ENCODE measurements around the gene MACF1.

MACF1 gene

DNA sequence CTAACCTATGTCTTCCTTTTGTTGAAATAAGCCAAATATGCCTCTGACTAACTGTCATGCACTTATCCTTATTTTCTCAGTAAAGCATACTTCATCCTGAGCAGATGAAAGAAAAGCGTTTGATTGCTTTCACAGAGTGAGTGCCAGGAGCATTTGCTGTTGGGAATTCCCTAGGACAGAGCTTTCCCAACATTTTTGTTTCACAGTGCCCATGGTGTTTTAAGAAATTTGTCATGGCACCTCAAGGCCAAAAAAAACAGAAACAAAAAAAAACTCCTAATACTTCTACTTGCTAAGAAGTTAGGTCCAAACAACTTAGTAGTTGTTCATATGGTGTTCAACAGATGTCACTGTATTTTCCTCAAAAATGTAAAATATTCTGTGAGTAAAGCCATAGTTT is 166.1 kb downstream of the MACF1 start:
- H3K27me3 ChIP-seq (ENCODE audit: control insufficient read depth, insufficient read depth, low read length) = no peaks in the 10 kb centered on the region
- no peak overlapping the region for H3K9ac ChIP-seq (ENCODE audit: low read length)
- peak overlapping the region; percentile 80 for H3K27ac ChIP-seq (ENCODE audit: low read depth, low read length)
- H3K4me3 ChIP-seq (ENCODE audit: low read length) = no peak overlapping the region
- peaks cover 7% of the 10 kb centered on the region for H3K4me1 ChIP-seq (ENCODE audit: control insufficient read depth, insufficient read depth, low read length)
- peaks cover 19% of the 10 kb centered on the region for H3K36me3 ChIP-seq (ENCODE audit: control insufficient read depth, insufficient read depth, low read length)

DNA sequence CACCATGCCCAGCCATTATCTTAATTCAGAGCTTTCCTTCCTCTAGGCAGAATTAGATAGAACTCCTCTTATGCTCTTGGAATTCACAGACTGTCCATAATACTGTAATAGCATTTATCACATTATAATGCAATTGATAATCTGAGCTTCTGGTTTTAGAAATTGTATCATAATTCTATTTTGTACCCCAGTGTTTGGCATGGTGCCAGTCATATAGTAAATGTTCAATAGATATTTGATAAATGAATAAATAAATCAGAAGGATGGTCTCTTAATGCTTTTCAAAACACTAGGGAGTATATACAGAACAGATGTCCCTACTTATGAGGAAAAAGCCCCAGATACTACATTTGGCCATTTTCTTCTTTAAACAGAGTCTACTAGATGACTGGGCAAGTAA is 167.6 kb downstream of the MACF1 start:
- Histone ChIP-seq H3K27ac (ENCODE audit: low read depth, low read length) (no peak overlapping the region), H3K9ac (ENCODE audit: low read length) (no peak overlapping the region), H3K36me3 (ENCODE audit: control insufficient read depth, insufficient read depth, low read length) (peaks cover 19% of the 10 kb centered on the region), H3K4me3 (ENCODE audit: low read length) (no peak overlapping the region), H3K27me3 (ENCODE audit: control insufficient read depth, insufficient read depth, low read length) (no peaks in the 10 kb centered on the region), H3K4me1 (ENCODE audit: control insufficient read depth, insufficient read depth, low read length) (peaks cover 7% of the 10 kb centered on the region)

DNA sequence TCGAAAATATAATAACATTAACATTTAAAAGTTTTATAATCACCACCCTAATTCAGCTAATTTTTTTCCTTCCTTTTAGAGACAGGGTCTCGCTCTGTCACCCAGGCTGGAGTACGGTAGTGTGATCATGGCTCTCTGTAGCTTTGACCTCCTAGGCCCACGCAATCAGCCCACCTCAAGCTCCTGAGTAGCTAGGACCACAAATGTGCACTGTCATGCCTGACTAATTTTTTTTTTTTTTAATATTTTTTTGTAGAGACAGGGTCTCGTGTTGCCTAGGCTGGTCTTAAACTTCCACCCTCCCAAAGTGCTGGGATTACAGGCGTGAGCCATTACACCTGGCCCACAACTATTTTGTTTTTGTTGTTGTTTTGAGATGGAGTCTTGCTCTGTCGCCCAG is 172.2 kb downstream of the MACF1 start:
- Histone ChIP-seq H3K4me1 (ENCODE audit: control insufficient read depth, insufficient read depth, low read length) (no peaks in the 10 kb centered on the region), H3K9ac (ENCODE audit: low read length) (no peak overlapping the region), H3K36me3 (ENCODE audit: control insufficient read depth, insufficient read depth, low read length) (peaks cover 19% of the 10 kb centered on the region), H3K27ac (ENCODE audit: low read depth, low read length) (no peak overlapping the region), H3K4me3 (ENCODE audit: low read length) (no peak overlapping the region), H3K27me3 (ENCODE audit: control insufficient read depth, insufficient read depth, low read length) (no peaks in the 10 kb centered on the region)

DNA sequence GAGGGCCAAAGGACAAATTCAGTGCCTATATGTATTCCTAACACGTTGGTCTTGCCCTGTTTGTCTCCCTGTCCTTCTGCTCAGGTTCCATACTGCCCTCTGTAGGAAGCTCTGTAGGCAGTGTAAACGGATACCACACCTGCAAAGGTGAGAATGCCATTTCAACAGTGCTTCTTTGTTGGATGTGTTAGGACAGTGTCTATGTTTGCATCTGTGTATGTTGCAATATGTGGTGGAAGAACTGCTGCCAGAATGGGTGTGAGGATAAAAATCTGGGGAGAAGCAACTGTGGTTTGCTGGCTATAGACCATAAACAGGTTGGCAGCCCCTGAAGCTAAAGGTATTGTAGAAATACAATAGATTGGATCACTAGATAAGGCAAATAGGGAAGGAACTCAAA is 173.9 kb downstream of the MACF1 start:
- H3K27ac ChIP-seq (ENCODE audit: low read depth, low read length) = no peak overlapping the region
- no peak overlapping the region for H3K4me3 ChIP-seq (ENCODE audit: low read length)
- H3K4me1 ChIP-seq (ENCODE audit: control insufficient read depth, insufficient read depth, low read length) = peaks cover 3% of the 10 kb centered on the region
- H3K9ac ChIP-seq (ENCODE audit: low read length) = no peak overlapping the region
- no peaks in the 10 kb centered on the region for H3K27me3 ChIP-seq (ENCODE audit: control insufficient read depth, insufficient read depth, low read length)
- H3K36me3 ChIP-seq (ENCODE audit: control insufficient read depth, insufficient read depth, low read length) = peaks cover 13% of the 10 kb centered on the region

DNA sequence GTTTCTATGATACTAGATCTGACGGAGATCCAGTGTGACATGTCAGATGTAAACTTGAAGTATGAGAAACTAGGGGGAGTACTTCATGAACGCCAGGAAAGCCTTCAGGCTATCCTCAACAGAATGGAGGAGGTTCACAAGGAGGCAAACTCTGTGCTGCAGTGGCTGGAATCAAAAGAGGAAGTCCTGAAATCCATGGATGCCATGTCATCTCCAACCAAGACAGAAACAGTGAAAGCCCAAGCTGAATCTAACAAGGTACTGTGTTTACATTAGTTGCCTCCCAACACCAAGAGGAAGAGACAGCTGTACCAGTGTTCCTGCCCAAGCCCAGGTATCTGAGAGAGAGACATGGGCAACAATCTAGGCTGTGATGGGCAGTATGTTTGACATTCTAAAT is 174.7 kb downstream of the MACF1 start:
- H3K27ac ChIP-seq (ENCODE audit: low read depth, low read length) = no peak overlapping the region
- no peak overlapping the region for H3K4me3 ChIP-seq (ENCODE audit: low read length)
- H3K36me3 ChIP-seq (ENCODE audit: control insufficient read depth, insufficient read depth, low read length) = peaks cover 13% of the 10 kb centered on the region

DNA sequence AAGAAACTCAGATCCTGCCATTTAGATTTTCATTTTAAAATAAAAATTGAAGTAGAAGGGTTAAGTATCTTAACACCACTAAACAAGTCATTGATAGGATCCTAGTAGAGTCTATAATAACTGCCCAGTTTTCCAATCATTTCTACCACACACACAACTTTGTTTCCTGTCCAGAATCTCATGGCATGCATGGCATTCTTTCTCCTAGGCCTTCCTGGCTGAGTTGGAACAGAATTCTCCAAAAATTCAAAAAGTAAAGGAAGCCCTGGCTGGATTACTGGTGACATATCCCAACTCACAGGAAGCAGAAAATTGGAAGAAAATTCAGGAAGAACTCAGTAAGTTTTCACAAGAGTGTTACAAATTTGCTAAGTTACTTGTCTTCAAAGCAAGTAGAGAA is 175.5 kb downstream of the MACF1 start:
- Histone ChIP-seq H3K36me3 (ENCODE audit: control insufficient read depth, insufficient read depth, low read length) (peaks cover 17% of the 10 kb centered on the region), H3K27ac (ENCODE audit: low read depth, low read length) (no peak overlapping the region), H3K9ac (ENCODE audit: low read length) (no peak overlapping the region), H3K4me1 (ENCODE audit: control insufficient read depth, insufficient read depth, low read length) (peaks cover 5% of the 10 kb centered on the region), H3K4me3 (ENCODE audit: low read length) (no peak overlapping the region), H3K27me3 (ENCODE audit: control insufficient read depth, insufficient read depth, low read length) (no peaks in the 10 kb centered on the region)

More for the DNA sequence above, 174.7 kb downstream of the MACF1 start:
- H3K27me3 ChIP-seq (ENCODE audit: control insufficient read depth, insufficient read depth, low read length) = no peaks in the 10 kb centered on the region
- no peak overlapping the region for H3K9ac ChIP-seq (ENCODE audit: low read length)
- H3K4me1 ChIP-seq (ENCODE audit: control insufficient read depth, insufficient read depth, low read length) = peaks cover 3% of the 10 kb centered on the region

DNA sequence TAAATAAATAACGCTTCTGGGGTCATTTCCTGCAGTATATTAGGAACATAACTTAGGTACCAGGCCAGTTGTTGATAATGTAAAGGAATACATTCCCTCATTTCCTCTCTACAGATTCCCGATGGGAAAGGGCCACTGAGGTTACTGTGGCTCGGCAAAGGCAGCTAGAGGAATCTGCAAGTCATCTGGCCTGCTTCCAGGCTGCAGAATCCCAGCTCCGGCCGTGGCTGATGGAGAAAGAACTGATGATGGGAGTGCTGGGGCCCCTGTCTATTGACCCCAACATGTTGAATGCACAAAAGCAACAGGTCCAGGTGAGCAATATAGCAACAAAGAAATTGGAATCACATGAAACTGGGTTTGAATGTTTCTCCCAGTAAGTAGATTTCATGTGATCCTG is 177.3 kb downstream of the MACF1 start:
- Histone ChIP-seq H3K4me3 (ENCODE audit: low read length) (no peak overlapping the region), H3K27me3 (ENCODE audit: control insufficient read depth, insufficient read depth, low read length) (no peaks in the 10 kb centered on the region), H3K36me3 (ENCODE audit: control insufficient read depth, insufficient read depth, low read length) (peaks cover 23% of the 10 kb centered on the region), H3K27ac (ENCODE audit: low read depth, low read length) (peak overlapping the region; percentile 51), H3K4me1 (ENCODE audit: control insufficient read depth, insufficient read depth, low read length) (peaks cover 9% of the 10 kb centered on the region), H3K9ac (ENCODE audit: low read length) (no peak overlapping the region)

DNA sequence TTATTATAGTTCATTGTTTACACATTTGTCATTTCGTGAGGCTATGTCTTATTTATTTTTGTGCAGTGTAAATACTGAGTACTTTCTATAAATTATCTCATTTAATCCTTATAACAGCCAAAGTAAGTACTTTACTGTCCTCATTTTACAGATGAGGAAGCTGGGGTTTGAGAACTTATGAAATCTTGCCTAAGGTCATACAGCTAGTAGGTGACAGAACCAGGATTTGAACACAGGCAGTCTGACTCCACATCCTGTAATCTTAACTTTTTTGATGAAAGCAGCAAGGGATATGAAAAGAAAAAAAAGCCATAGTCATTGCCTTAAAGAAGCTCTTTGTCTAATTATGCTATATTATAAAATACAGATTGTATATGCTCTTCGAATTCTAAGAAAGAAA is 179.8 kb downstream of the MACF1 start:
- peaks cover 22% of the 10 kb centered on the region for H3K36me3 ChIP-seq (ENCODE audit: control insufficient read depth, insufficient read depth, low read length)
- no peak overlapping the region for H3K9ac ChIP-seq (ENCODE audit: low read length)
- H3K27me3 ChIP-seq (ENCODE audit: control insufficient read depth, insufficient read depth, low read length) = no peaks in the 10 kb centered on the region
- H3K4me1 ChIP-seq (ENCODE audit: control insufficient read depth, insufficient read depth, low read length) = peaks cover 9% of the 10 kb centered on the region
- peak overlapping the region; percentile 25 for H3K27ac ChIP-seq (ENCODE audit: low read depth, low read length)
- no peak overlapping the region for H3K4me3 ChIP-seq (ENCODE audit: low read length)

DNA sequence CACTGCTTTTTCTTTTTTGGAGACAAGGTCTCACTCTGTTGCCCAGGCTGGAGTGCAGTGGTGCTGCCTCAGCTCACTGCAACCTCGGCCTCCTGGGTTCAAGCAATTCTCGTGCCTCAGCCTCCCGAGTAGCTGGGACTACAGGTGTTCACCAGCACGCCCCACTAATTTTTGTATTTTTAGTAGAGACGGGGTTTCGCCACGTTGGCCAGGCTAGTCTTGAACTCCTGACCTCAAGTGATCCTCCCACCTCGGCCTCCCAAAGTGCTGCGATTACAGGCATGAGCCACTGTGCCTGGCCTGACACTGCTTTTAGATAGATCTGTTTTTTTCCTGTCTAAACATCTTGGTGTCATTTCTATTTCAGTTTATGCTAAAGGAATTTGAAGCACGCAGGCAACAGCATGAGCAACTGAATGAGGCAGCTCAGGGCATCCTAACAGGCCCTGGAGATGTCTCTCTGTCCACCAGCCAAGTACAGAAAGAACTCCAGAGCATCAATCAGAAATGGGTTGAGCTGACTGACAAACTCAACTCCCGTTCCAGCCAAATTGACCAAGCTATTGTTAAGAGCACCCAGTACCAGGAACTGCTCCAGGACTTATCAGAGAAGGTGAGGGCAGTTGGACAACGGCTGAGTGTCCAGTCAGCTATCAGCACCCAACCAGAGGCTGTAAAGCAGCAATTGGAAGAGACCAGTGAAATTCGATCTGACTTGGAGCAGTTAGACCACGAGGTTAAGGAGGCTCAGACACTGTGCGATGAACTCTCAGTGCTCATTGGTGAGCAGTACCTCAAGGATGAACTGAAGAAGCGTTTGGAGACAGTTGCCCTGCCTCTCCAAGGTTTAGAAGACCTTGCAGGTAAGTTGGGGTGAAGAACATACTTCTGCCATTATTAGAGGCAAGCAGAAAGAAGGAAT is 180.8 kb downstream of the MACF1 start:
- H3K27ac ChIP-seq (ENCODE audit: low read depth, low read length) = peak overlapping the region; percentile 25
- H3K4me1 ChIP-seq (ENCODE audit: control insufficient read depth, insufficient read depth, low read length) = peaks cover 9% of the 10 kb centered on the region
- no peak overlapping the region for H3K4me3 ChIP-seq (ENCODE audit: low read length)
- no peak overlapping the region for H3K9ac ChIP-seq (ENCODE audit: low read length)
- peaks cover 18% of the 10 kb centered on the region for H3K36me3 ChIP-seq (ENCODE audit: control insufficient read depth, insufficient read depth, low read length)
- no peaks in the 10 kb centered on the region for H3K27me3 ChIP-seq (ENCODE audit: control insufficient read depth, insufficient read depth, low read length)

DNA sequence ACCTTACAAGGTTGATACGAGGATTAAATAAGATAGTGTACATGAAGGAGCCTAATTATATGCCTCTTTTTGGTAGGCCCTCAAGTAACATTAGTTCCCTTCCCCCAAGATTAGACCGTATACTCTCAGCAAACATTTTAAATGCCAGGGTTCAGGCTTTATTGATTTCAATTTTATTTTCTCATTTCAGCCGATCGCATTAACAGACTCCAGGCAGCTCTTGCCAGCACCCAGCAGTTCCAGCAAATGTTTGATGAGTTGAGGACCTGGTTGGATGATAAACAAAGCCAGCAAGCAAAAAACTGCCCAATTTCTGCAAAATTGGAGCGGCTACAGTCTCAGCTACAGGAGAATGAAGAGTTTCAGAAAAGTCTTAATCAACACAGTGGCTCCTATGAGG is 182.5 kb downstream of the MACF1 start:
- Histone ChIP-seq H3K9ac (ENCODE audit: low read length) (no peak overlapping the region), H3K27ac (ENCODE audit: low read depth, low read length) (peak overlapping the region; percentile 8), H3K36me3 (ENCODE audit: control insufficient read depth, insufficient read depth, low read length) (peaks cover 18% of the 10 kb centered on the region), H3K27me3 (ENCODE audit: control insufficient read depth, insufficient read depth, low read length) (no peaks in the 10 kb centered on the region), H3K4me1 (ENCODE audit: control insufficient read depth, insufficient read depth, low read length) (peaks cover 15% of the 10 kb centered on the region), H3K4me3 (ENCODE audit: low read length) (no peak overlapping the region)

DNA sequence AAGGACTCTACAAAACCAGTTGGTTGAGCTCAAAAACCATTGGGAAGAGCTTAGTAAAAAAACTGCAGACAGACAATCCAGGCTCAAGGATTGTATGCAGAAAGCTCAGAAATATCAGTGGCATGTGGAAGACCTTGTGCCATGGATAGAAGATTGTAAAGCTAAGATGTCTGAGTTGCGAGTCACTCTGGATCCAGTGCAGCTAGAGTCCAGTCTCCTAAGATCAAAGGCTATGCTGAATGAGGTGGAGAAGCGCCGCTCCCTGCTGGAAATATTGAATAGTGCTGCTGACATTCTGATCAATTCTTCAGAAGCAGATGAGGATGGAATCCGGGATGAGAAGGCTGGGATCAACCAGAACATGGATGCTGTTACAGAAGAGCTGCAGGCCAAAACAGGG is 183.0 kb downstream of the MACF1 start:
- H3K4me1 ChIP-seq (ENCODE audit: control insufficient read depth, insufficient read depth, low read length) = peaks cover 18% of the 10 kb centered on the region
- no peak overlapping the region for H3K27ac ChIP-seq (ENCODE audit: low read depth, low read length)
- H3K9ac ChIP-seq (ENCODE audit: low read length) = no peak overlapping the region
- H3K4me3 ChIP-seq (ENCODE audit: low read length) = no peak overlapping the region
- peaks cover 18% of the 10 kb centered on the region for H3K36me3 ChIP-seq (ENCODE audit: control insufficient read depth, insufficient read depth, low read length)
- H3K27me3 ChIP-seq (ENCODE audit: control insufficient read depth, insufficient read depth, low read length) = no peaks in the 10 kb centered on the region

DNA sequence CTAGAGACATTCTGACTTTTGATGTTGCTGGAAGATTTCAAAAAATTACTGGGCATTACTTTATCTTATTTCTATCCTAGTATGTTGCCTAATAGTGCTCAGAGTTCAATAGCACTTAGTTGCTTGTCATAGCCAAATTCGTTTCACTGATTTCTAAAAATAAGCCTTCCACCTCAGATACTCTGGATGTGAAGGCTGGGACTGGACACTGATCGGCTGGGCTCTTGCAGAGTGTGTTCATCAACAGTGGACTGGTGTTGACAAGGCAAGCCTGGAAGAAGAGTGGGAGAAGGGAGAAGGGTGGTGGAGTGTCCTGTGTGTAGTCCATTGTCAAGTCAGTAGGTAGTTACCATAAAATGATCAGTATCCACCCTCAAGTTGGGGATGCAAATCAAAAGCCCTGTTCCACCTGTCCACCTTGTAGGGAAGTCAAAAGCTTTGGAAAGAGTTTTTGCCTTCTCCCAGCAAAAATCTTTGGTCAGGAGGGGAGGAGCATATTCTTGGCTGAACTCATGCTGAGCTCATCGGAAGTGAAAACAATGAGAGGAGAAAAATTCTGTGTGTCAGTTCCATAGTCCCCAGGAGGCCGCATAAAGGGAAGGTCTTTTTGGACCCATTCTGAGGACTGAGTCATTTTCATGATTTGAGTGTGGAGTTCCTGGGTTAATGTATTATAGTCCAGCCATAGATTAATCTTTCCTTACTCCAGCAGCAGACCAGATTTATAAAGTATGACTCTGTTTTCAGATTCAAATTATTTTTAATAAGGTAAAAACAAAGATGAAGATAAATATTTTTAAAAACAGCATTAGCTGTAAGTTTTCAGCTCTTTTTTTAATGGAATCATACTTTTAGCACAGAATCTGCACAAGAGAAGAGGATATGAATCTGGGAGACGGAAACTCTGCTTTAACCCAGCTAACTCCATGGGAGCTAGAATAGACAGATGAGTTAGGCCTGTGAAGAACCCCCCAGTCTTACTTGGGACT is 187.5 kb downstream of the MACF1 start:
- peaks cover 40% of the 10 kb centered on the region for H3K4me1 ChIP-seq (ENCODE audit: control insufficient read depth, insufficient read depth, low read length)
- H3K9ac ChIP-seq (ENCODE audit: low read length) = no peak overlapping the region
- no peaks in the 10 kb centered on the region for H3K27me3 ChIP-seq (ENCODE audit: control insufficient read depth, insufficient read depth, low read length)
- peaks cover 9% of the 10 kb centered on the region for H3K36me3 ChIP-seq (ENCODE audit: control insufficient read depth, insufficient read depth, low read length)
- H3K27ac ChIP-seq (ENCODE audit: low read depth, low read length) = peak overlapping the region; percentile 75
- H3K4me3 ChIP-seq (ENCODE audit: low read length) = no peak overlapping the region

Data from rectal smooth muscle tissue (tissue), 1 donor.